SK-N-SH (cell line): ENCODE results near the gene TTN. TPM values are rescaled to one million over a fixed set of nuclear protein-coding genes. Genes with fewer than 3 reads are reported as not detected.

ENCODE experiments used
- CTCF ChIA-PET: fragments of 300-600, 350-600 bp; formaldehyde crosslinking; extraction: SDS; loops from one replicate; lab custom pipeline; 2021; lab: Yijun Ruan, JAX
- POLR2A ChIA-PET: fragments of 350-600 bp; sonication (Branson Sonifier 250); formaldehyde crosslinking; extraction: SDS; loops from one replicate; lab custom pipeline; 2020; ENCODE audit warnings: antibody characterized with exemption, inconsistent platforms; lab: Yijun Ruan, JAX
- DNase-seq: peaks from one replicate; pipeline ENCODE4 v3.0.0; 2012
- H2AFZ ChIP-seq: fragments of 200-600 bp; sonication (generic); 2 replicates; pipeline ENCODE4 v1.8.1; 2016; ENCODE audit warnings: antibody characterized with exemption, mild to moderate bottlenecking, low read depth
- H3F3A ChIP-seq: fragments of 200-600 bp; sonication (generic); replicated peaks from 2 replicates; pipeline ENCODE3; 2016; ENCODE audit warnings: antibody characterized with exemption, mild to moderate bottlenecking; ENCODE audit not compliant: insufficient read depth
- H3K27ac ChIP-seq, 2 experiments: fragments of 200-500 bp in 1 of 2; fragments of 200-600 bp in 1 of 2; sonication (Bioruptor generic) in 1 of 2; sonication (generic), shearing (Covaris generic) in 1 of 2; 2 replicates each; pipeline versions ENCODE4 v1.5.1 to v1.6.1; 2014 to 2016; ENCODE audit warnings: low read depth in 2 of 2, inconsistent platforms in 1 of 2, low read length in 1 of 2, mild to moderate bottlenecking in 1 of 2, mixed read lengths in 1 of 2
- H3K27me3 ChIP-seq: fragments of 200-600 bp; sonication (generic), shearing (Covaris generic); 2 replicates; pipeline ENCODE4 v1.6.1; 2016; ENCODE audit warnings: mixed run types; ENCODE audit not compliant: insufficient read depth
- H3K36me3 ChIP-seq, 2 experiments: fragments of 200-500 bp in 1 of 2; fragments of 200-600 bp in 1 of 2; sonication (Bioruptor generic) in 1 of 2; sonication (generic) in 1 of 2; replicated peaks in 1 of 2; 2 replicates each; pipeline versions ENCODE3 to v1.5.1; 2014 to 2016; ENCODE audit warnings: low read length in 1 of 2, mild to moderate bottlenecking in 1 of 2; ENCODE audit not compliant: insufficient read depth in 2 of 2, control insufficient read depth in 1 of 2
- H3K4me1 ChIP-seq, 2 experiments: fragments of 200-500 bp in 1 of 2; fragments of 200-600 bp in 1 of 2; sonication (Bioruptor generic) in 1 of 2; sonication (generic), shearing (Covaris generic) in 1 of 2; 2 replicates each; pipeline versions ENCODE4 v1.5.1 to v1.6.1; 2014 to 2016; ENCODE audit warnings: low read depth in 1 of 2, low read length in 1 of 2, mixed run types in 1 of 2; ENCODE audit not compliant: insufficient read depth in 2 of 2, control insufficient read depth in 1 of 2
- H3K4me2 ChIP-seq: fragments of 200-600 bp; sonication (generic), shearing (Covaris generic); 2 replicates; pipeline ENCODE4 v1.6.1; 2017; ENCODE audit warnings: mixed run types
- H3K4me3 ChIP-seq, 2 experiments: fragments of 200-500 bp in 1 of 2; fragments of 200-600 bp in 1 of 2; sonication (Bioruptor generic) in 1 of 2; sonication (generic), shearing (Covaris generic) in 1 of 2; 2 replicates each; pipeline versions ENCODE4 v1.5.1 to v1.8.1; 2014 to 2016; ENCODE audit warnings: low read depth in 2 of 2, inconsistent platforms in 1 of 2, low read length in 1 of 2, mild to moderate bottlenecking in 1 of 2, mixed read lengths in 1 of 2, moderate library complexity in 1 of 2
- H3K79me2 ChIP-seq: fragments of 200-600 bp; sonication (generic); 2 replicates; pipeline ENCODE4 v1.8.1; 2017; ENCODE audit warnings: mild to moderate bottlenecking; ENCODE audit not compliant: insufficient read depth
- H3K9ac ChIP-seq: fragments of 200-600 bp; sonication (generic); 2 replicates; pipeline ENCODE4 v1.6.1; 2017; ENCODE audit warnings: mixed run types
- H3K9me2 ChIP-seq: fragments of 200-600 bp; sonication (generic); 2 replicates; pipeline ENCODE4 v1.6.1; 2017; ENCODE audit warnings: mixed run types
- H3K9me3 ChIP-seq: fragments of 200-600 bp; sonication (generic); 2 replicates; pipeline ENCODE4 v1.6.1; 2017; ENCODE audit warnings: mixed run types, mild to moderate bottlenecking, moderate library complexity
- H4K20me1 ChIP-seq: fragments of 200-600 bp; sonication (generic); 2 replicates; pipeline ENCODE4 v1.6.1; 2017; ENCODE audit warnings: mild to moderate bottlenecking, mixed run types; ENCODE audit not compliant: insufficient read depth
- EP300 ChIP-seq, 2 experiments: IDR thresholded peaks; 2 replicates each; pipeline versions ENCODE4 v1.4.0 to v1.6.1; 2012; ENCODE audit warnings: borderline replicate concordance in 1 of 2, low read depth in 1 of 2, low read length in 1 of 2
- FOSL2 ChIP-seq: IDR thresholded peaks from 2 replicates; pipeline ENCODE4 v1.4.0; 2012; ENCODE audit warnings: low read depth, mild to moderate bottlenecking, moderate library complexity, borderline replicate concordance
- FOXM1 ChIP-seq: IDR thresholded peaks from 2 replicates; pipeline ENCODE4 v1.4.0; 2012; ENCODE audit warnings: low read depth, mild to moderate bottlenecking
- NFIC ChIP-seq: IDR thresholded peaks from 2 replicates; pipeline ENCODE4 v1.4.0; 2012; ENCODE audit warnings: borderline replicate concordance
- NRF1 ChIP-seq: IDR thresholded peaks from 2 replicates; pipeline ENCODE4 v1.6.1; 2012; ENCODE audit warnings: low read depth, mild to moderate bottlenecking, low read length
- POLR2AphosphoS5 ChIP-seq: IDR thresholded peaks from 2 replicates; pipeline ENCODE4 v1.6.1; 2012; ENCODE audit warnings: low read depth, low read length
- RCOR1 ChIP-seq: fragments of 150-350 bp; IDR thresholded peaks from 2 replicates; pipeline ENCODE4 v1.6.1; 2017; ENCODE audit warnings: antibody characterized with exemption, low read length
- RFX5 ChIP-seq: IDR thresholded peaks from 2 replicates; pipeline ENCODE4 v1.6.1; 2012; ENCODE audit warnings: mild to moderate bottlenecking, improper control_type of control experiment, low read length
- RXRA ChIP-seq: IDR thresholded peaks from 2 replicates; pipeline ENCODE4 v1.4.0; 2012; ENCODE audit warnings: low read depth, mild to moderate bottlenecking, borderline replicate concordance
- SIN3A ChIP-seq: IDR thresholded peaks from 2 replicates; pipeline ENCODE4 v1.6.1; 2012; ENCODE audit warnings: low read depth, mild to moderate bottlenecking, low read length, moderate library complexity, borderline replicate concordance
- SMC3 ChIP-seq: IDR thresholded peaks from 2 replicates; pipeline ENCODE4 v1.6.1; 2012; ENCODE audit warnings: low read depth, low read length, improper control_type of control experiment
- TCF12 ChIP-seq: IDR thresholded peaks from 2 replicates; pipeline ENCODE4 v1.4.0; 2012
- WGBS: methylation state at CpG from one replicate; pipeline ENCODE4 v1.1.6; 2017; ENCODE audit warnings: low lambda C conversion rate; 5-methylcytosine and 5-hydroxymethylcytosine counted together
- polyA plus RNA-seq, 3 experiments: library from polyadenylated mRNA; depleted of rRNA; stranded (reverse); fragments of >200 nt; gene quantifications; 2 replicates each; pipeline ENCODE4 v1.2.3, GENCODE V29; 2012
- TF ChIP-seq, protein P1 (sequence below): fragments of 200-600 bp; sonication (generic); IDR thresholded peaks from 2 replicates; pipeline ENCODE4 v1.6.1; 2017; ENCODE audit warnings: antibody characterized with exemption, mild to moderate bottlenecking, moderate library complexity
- TF ChIP-seq, protein P2 (sequence below): IDR thresholded peaks from 2 replicates; pipeline ENCODE4 v1.4.0; 2012; ENCODE audit warnings: low read depth, borderline replicate concordance
- TF ChIP-seq, protein P3 (sequence below): IDR thresholded peaks from 2 replicates; pipeline ENCODE4 v1.4.0; 2012; ENCODE audit warnings: low read depth, borderline replicate concordance
- TF ChIP-seq, protein P4 (sequence below): IDR thresholded peaks from 2 replicates; pipeline ENCODE4 v1.4.0; 2012; ENCODE audit warnings: low read depth

TTN gene
- polyA plus RNA-seq, 1 of the 3 experiments (the other 2 are of a cell fraction), result 0.08 TPM

DNA sequence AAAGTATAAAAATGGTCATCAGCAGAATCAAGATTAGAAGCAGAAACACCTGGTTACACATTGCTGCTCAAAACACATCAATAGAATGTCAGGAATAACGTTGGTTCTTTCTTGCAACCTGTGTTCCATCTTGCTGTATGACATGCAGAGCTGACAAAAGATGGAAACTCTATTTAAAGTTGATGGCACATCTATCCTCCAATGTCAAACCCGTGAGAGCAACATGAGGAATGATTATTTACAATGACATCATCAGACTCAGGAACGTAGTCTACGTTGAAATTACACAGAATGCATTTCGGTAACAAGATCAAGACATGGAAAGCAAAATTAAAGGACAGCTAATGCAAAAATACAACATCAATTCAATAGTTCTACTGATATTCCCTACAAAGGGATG lies 26.2 kb upstream of the TTN start:
- Histone ChIP-seq H3K9me2 (no peaks in the 10 kb centered on the region), H3F3A (no peaks in the 10 kb centered on the region), H3K9ac (no peak overlapping the region), H3K27me3 (no peaks in the 10 kb centered on the region), H3K4me3 (no peak overlapping the region), H3K36me3 (no peaks in the 10 kb centered on the region), H3K4me1 (peaks cover 0 to 17% of the 10 kb centered on the region in 2 experiments; a peak in 3 of 4 replicates), H3K9me3 (no peaks in the 10 kb centered on the region), H3K79me2 (no peaks in the 10 kb centered on the region), H3K4me2 (no peak overlapping the region), H2AFZ (no peak overlapping the region), H4K20me1 (no peaks in the 10 kb centered on the region), H3K27ac (no peak overlapping the region; a peak in 1 of 4 replicates)
- TF ChIP-seq, protein P1, sequence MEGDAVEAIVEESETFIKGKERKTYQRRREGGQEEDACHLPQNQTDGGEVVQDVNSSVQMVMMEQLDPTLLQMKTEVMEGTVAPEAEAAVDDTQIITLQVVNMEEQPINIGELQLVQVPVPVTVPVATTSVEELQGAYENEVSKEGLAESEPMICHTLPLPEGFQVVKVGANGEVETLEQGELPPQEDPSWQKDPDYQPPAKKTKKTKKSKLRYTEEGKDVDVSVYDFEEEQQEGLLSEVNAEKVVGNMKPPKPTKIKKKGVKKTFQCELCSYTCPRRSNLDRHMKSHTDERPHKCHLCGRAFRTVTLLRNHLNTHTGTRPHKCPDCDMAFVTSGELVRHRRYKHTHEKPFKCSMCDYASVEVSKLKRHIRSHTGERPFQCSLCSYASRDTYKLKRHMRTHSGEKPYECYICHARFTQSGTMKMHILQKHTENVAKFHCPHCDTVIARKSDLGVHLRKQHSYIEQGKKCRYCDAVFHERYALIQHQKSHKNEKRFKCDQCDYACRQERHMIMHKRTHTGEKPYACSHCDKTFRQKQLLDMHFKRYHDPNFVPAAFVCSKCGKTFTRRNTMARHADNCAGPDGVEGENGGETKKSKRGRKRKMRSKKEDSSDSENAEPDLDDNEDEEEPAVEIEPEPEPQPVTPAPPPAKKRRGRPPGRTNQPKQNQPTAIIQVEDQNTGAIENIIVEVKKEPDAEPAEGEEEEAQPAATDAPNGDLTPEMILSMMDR, result no peak
- TF ChIP-seq, protein P2, sequence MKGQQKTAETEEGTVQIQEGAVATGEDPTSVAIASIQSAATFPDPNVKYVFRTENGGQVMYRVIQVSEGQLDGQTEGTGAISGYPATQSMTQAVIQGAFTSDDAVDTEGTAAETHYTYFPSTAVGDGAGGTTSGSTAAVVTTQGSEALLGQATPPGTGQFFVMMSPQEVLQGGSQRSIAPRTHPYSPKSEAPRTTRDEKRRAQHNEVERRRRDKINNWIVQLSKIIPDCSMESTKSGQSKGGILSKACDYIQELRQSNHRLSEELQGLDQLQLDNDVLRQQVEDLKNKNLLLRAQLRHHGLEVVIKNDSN, result no peak
- TF ChIP-seq, protein P3, sequence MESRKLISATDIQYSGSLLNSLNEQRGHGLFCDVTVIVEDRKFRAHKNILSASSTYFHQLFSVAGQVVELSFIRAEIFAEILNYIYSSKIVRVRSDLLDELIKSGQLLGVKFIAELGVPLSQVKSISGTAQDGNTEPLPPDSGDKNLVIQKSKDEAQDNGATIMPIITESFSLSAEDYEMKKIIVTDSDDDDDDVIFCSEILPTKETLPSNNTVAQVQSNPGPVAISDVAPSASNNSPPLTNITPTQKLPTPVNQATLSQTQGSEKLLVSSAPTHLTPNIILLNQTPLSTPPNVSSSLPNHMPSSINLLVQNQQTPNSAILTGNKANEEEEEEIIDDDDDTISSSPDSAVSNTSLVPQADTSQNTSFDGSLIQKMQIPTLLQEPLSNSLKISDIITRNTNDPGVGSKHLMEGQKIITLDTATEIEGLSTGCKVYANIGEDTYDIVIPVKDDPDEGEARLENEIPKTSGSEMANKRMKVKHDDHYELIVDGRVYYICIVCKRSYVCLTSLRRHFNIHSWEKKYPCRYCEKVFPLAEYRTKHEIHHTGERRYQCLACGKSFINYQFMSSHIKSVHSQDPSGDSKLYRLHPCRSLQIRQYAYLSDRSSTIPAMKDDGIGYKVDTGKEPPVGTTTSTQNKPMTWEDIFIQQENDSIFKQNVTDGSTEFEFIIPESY, result no peak
- no peak for TF ChIP-seq FOSL2
- no peak for TF ChIP-seq TCF12
- TF ChIP-seq NFIC, result no peak
- TF ChIP-seq RFX5, result no peak
- no peak for TF ChIP-seq RXRA
- no peak for TF ChIP-seq SIN3A
- no peak for TF ChIP-seq RCOR1
- TF ChIP-seq SMC3, result no peak
- no peak for TF ChIP-seq EP300 (IDR thresholded peaks at IDR 0.05; ENCODE audit: borderline replicate concordance in 1 of 2, low read depth in 1 of 2, low read length in 1 of 2)
- TF ChIP-seq, protein P4, sequence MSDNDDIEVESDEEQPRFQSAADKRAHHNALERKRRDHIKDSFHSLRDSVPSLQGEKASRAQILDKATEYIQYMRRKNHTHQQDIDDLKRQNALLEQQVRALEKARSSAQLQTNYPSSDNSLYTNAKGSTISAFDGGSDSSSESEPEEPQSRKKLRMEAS, result no peak
- no peak for TF ChIP-seq NRF1
- TF ChIP-seq POLR2AphosphoS5, result no peak
- no peak for TF ChIP-seq FOXM1
- ChIA-PET POLR2A (no interaction called here), CTCF (interaction anchor here (0.5 kb wide), 1 partner anchor 295 kb away, joined by 3 read pairs; no protein-coding TSS in a partner anchor)
- 80% methylated on average over 5 of the region's 5 CpGs for WGBS
- no peak for DNase-seq
